ENCODE measurements around the gene LRRC28. TPM values are rescaled to one million over a fixed set of nuclear protein-coding genes. Genes with fewer than 3 reads are reported as not detected.

LRRC28 gene
- total and polyA plus RNA-seq, 9 of the 15 experiments (the other 6 are each of a cell fraction or from before 2014, with no cell fraction given): 5.5 to 17.4 (median 7.9) TPM

GRCh38 chr15:99250857-99251841, at the start of gene LRRC28 (continued):
- TF ChIP-seq THRA (IDR thresholded peaks at IDR 0.05): no peak
- no peak for TF ChIP-seq CHD4 (IDR thresholded peaks at IDR 0.05; ENCODE audit: insufficient read depth, insufficient replicate concordance, low read depth, low read length, poor library complexity, severe bottlenecking)
- TF ChIP-seq TSC22D4 (tag; IDR thresholded peaks at IDR 0.05): no peak
- peak; percentile 30; the same call in 1 of the 2 replicates for TF ChIP-seq EGR1 (conservative IDR thresholded peaks at IDR 0.05)
- no peak for TF ChIP-seq NR2F6 (CRISPR knock-in tag; IDR thresholded peaks at IDR 0.05)
- no peak for TF ChIP-seq MYNN (IDR thresholded peaks at IDR 0.05)
- no peak for TF ChIP-seq MYNN (CRISPR knock-in tag; IDR thresholded peaks at IDR 0.05)
- TF ChIP-seq MAFF (IDR thresholded peaks at IDR 0.05; ENCODE audit: low read length): peak; percentile 50; the same call in 1 of the 2 replicates
- TF ChIP-seq ILF3 (IDR thresholded peaks at IDR 0.05; ENCODE audit: borderline replicate concordance): no peak
- no peak for TF ChIP-seq CSDE1 (IDR thresholded peaks at IDR 0.05)
- no peak for TF ChIP-seq THRAP3 (IDR thresholded peaks at IDR 0.05; ENCODE audit: borderline replicate concordance)
- peak; percentile 89 for TF ChIP-seq POLR2AphosphoS5 (IDR thresholded peaks at IDR 0.05; ENCODE audit: control insufficient read depth, insufficient read depth, low read depth, low read length)
- no peak for TF ChIP-seq CBFB (CRISPR knock-in tag; IDR thresholded peaks at IDR 0.05)
- TF ChIP-seq ELF1 (tag; IDR thresholded peaks at IDR 0.05): peak; percentile 96
- peak in 1 of 2 experiments; percentile 51; a peak in 1 of 4 replicates for TF ChIP-seq UBTF (IDR thresholded peaks at IDR 0.05; ENCODE audit: borderline replicate concordance in 1 of 2, low read depth in 2 of 2, low read length in 2 of 2)
- TF ChIP-seq RBM15 (IDR thresholded peaks at IDR 0.05; ENCODE audit: insufficient read depth, low read length): no peak
- no peak for TF ChIP-seq ATF1 (CRISPR knock-in tag; IDR thresholded peaks at IDR 0.05)
- TF ChIP-seq ATF1 (tag; IDR thresholded peaks at IDR 0.05): peak; percentile 39; the same call in 1 of the 2 replicates
- peak; percentile 39 for TF ChIP-seq BRD9 (IDR thresholded peaks at IDR 0.05; ENCODE audit: low read depth, partially characterized antibody)
- no peak for TF ChIP-seq USF1 (CRISPR knock-in tag; IDR thresholded peaks at IDR 0.05)
- no peak for TF ChIP-seq KDM4B (IDR thresholded peaks at IDR 0.05; ENCODE audit: borderline replicate concordance in 2 of 2, low read depth in 1 of 2)
- 0 out of 2 replicates have a peak, but pooled peaks have one; percentile 56 for TF ChIP-seq KDM2B (CRISPR knock-in tag; IDR thresholded peaks at IDR 0.05)
- no peak for TF ChIP-seq E2F5 (CRISPR knock-in tag; IDR thresholded peaks at IDR 0.05)

Data from K562 (cell line).